PC-9 (cell line): Measurements from ENCODE around the gene RAB31. TPM values are rescaled to one million over a fixed set of nuclear protein-coding genes. Genes with fewer than 3 reads are reported as not detected.

Experiments
- BruUV-seq: library from RNA; stranded (reverse); fragments of 400-500 nt; replicated peaks from 2 replicates; lab custom pipeline; 2021; lab: Mats Ljungman, UMichigan
- CTCF ChIA-PET: fragments of 300-600 bp; sonication (Branson Sonifier 250); formaldehyde crosslinking; loops from one replicate; lab custom pipeline; 2022; ENCODE audit warnings: antibody characterized with exemption; lab: Charles Lee
- POLR2A ChIA-PET: fragments of 300-600 bp; sonication (Branson Sonifier 250); formaldehyde crosslinking; loops from one replicate; lab custom pipeline; 2022; ENCODE audit warnings: antibody characterized with exemption; ENCODE audit not compliant: unreplicated experiment; lab: Charles Lee
- DNase-seq, 2 experiments: peaks; one replicate each; pipeline versions ENCODE4 v3.0.0 to v3.0.0-alpha.2; 2015 to 2022; ENCODE audit warnings: mixed read lengths in 1 of 2
- H2AFZ ChIP-seq: fragments of 200-600 bp; sonication (generic); 2 replicates; pipeline ENCODE4 v1.8.1; 2017; ENCODE audit warnings: antibody characterized with exemption
- H3F3A ChIP-seq: fragments of 200-600 bp; sonication (generic); 2 replicates; pipeline ENCODE4 v1.8.1; 2017; ENCODE audit warnings: antibody characterized with exemption, mild to moderate bottlenecking, low read depth; ENCODE audit not compliant: insufficient read depth
- H3K27ac ChIP-seq: fragments of 200-600 bp; sonication (generic); 2 replicates; pipeline ENCODE4 v1.6.1; 2016; ENCODE audit warnings: mixed run types
- H3K27me3 ChIP-seq: fragments of 200-600 bp; sonication (generic); 2 replicates; pipeline ENCODE4 v1.6.1; 2016; ENCODE audit warnings: low read depth, mixed run types; ENCODE audit not compliant: insufficient read depth
- H3K36me3 ChIP-seq: fragments of 200-600 bp; sonication (generic); 2 replicates; pipeline ENCODE4 v1.6.1; 2016; ENCODE audit warnings: low read depth, mixed run types
- H3K4me1 ChIP-seq: fragments of 200-600 bp; sonication (generic); replicated peaks from 2 replicates; pipeline ENCODE4 v1.6.1; 2016; ENCODE audit warnings: mixed run types; ENCODE audit not compliant: insufficient read depth
- H3K4me2 ChIP-seq: fragments of 200-600 bp; sonication (generic); 2 replicates; pipeline ENCODE4 v1.6.1; 2017; ENCODE audit warnings: mixed run types
- H3K4me3 ChIP-seq: fragments of 200-600 bp; sonication (generic); 2 replicates; pipeline ENCODE4 v1.6.1; 2016; ENCODE audit warnings: mixed run types
- H3K79me2 ChIP-seq: fragments of 200-600 bp; sonication (generic); 2 replicates; pipeline ENCODE4 v1.6.1; 2017; ENCODE audit warnings: low read depth, mixed run types
- H3K9me2 ChIP-seq: fragments of 200-600 bp; sonication (generic); 2 replicates; pipeline ENCODE4 v1.8.1; 2017; ENCODE audit warnings: mild to moderate bottlenecking; ENCODE audit not compliant: insufficient read depth
- H3K9me3 ChIP-seq: fragments of 200-600 bp; sonication (generic); 2 replicates; pipeline ENCODE4 v1.8.1; 2016; ENCODE audit warnings: low read depth; ENCODE audit not compliant: insufficient read depth
- H4K20me1 ChIP-seq: fragments of 200-600 bp; sonication (generic); 2 replicates; pipeline ENCODE4 v1.8.1; 2017; ENCODE audit not compliant: insufficient read depth
- CTCF ChIP-seq: fragments of 200-600 bp; sonication (generic); conservative IDR thresholded peaks from 2 replicates; pipeline ENCODE4 v1.6.1; 2017; ENCODE audit warnings: mixed run types, antibody characterized with exemption, mild to moderate bottlenecking, moderate library complexity
- EZH2 ChIP-seq: fragments of 200-600 bp; sonication (generic); IDR thresholded peaks from 2 replicates; pipeline ENCODE4 v1.8.0; 2017; ENCODE audit warnings: antibody characterized with exemption, low read depth
- intact Hi-C: fragments of 100-400 bp; cut with micrococcal nuclease; formaldehyde crosslinking; loops from one replicate; pipeline ENCODE4 v1.10.0; 2022; ENCODE audit not compliant: unreplicated experiment
- total RNA-seq: library from RNA; stranded (reverse); gene quantifications from 2 replicates; pipeline ENCODE4 v1.2.3, GENCODE V29; 2021

RAB31 gene
- total RNA-seq, 1 experiment from 2014 or later: 51.0 TPM

- H4K20me1 ChIP-seq: no peaks in the 10 kb centered on the region
- intact Hi-C loops: no loop called here
- BruUV-seq: no TSS peak
- DNase-seq: no peak
- peaks cover 59% of the 10 kb centered on the region for H3K4me1 ChIP-seq
- ChIA-PET CTCF (no interaction called here), POLR2A (no interaction called here)
- H3K36me3 ChIP-seq: no peaks in the 10 kb centered on the region
- H3K4me3 ChIP-seq: no peak overlapping the region
- H3K9me3 ChIP-seq: no peaks in the 10 kb centered on the region
- H3K79me2 ChIP-seq: no peaks in the 10 kb centered on the region
- no peaks in the 10 kb centered on the region for H3K27me3 ChIP-seq
- no peak overlapping the region for H3K4me2 ChIP-seq
- H2AFZ ChIP-seq: no peak overlapping the region
- TF ChIP-seq CTCF (no peak), EZH2 (no peak)
- no peak overlapping the region for H3K27ac ChIP-seq
- no peaks in the 10 kb centered on the region for H3K9me2 ChIP-seq
- peaks cover 53% of the 10 kb centered on the region for H3F3A ChIP-seq
Measured at GRCh38 chr18:9872823-9873222, 164.7 kb downstream of the RAB31 start.

GRCh38 chr18:9874728-9875127 lies 166.6 kb downstream of the RAB31 start:
- no peak overlapping the region for H3K4me2 ChIP-seq
- no peaks in the 10 kb centered on the region for H3K79me2 ChIP-seq
- BruUV-seq: no TSS peak
- no peaks in the 10 kb centered on the region for H3K27me3 ChIP-seq
- no peak for DNase-seq
- ChIA-PET CTCF (no interaction called here), POLR2A (no interaction called here)
- H3K4me1 ChIP-seq: peaks cover 51% of the 10 kb centered on the region
- H3F3A ChIP-seq: peaks cover 41% of the 10 kb centered on the region
- no peaks in the 10 kb centered on the region for H3K9me3 ChIP-seq
- no peak overlapping the region for H3K4me3 ChIP-seq
- H3K36me3 ChIP-seq: no peaks in the 10 kb centered on the region
- intact Hi-C loops: no loop called here
- H2AFZ ChIP-seq: no peak overlapping the region
- TF ChIP-seq CTCF (no peak), EZH2 (no peak)
- H3K27ac ChIP-seq: no peak overlapping the region
- no peaks in the 10 kb centered on the region for H3K9me2 ChIP-seq
- no peaks in the 10 kb centered on the region for H4K20me1 ChIP-seq

GRCh38 chr18:9876212-9876866 lies 168.2 kb downstream of the RAB31 start:
- intact Hi-C loops: loop anchor here (1.0 to 2.0 kb wide), 2 partner anchors 52 to 97 kb away; no protein-coding TSS in a partner anchor
- TSS peak; percentile 96 for BruUV-seq
- ChIA-PET POLR2A (interaction anchor here (0.7 to 1.4 kb wide), 3 partner anchors 22 to 133 kb away, joined by 3 to 33 read pairs (median 10); no protein-coding TSS in a partner anchor), CTCF (no interaction called here)
- Histone ChIP-seq H3K4me2 (peak overlapping the region; percentile 76), H4K20me1 (no peaks in the 10 kb centered on the region), H3K4me3 (peak overlapping the region; percentile 52; the same call in 1 of the 2 replicates), H3K27ac (peak overlapping the region; percentile 97), H3K9me3 (no peaks in the 10 kb centered on the region), H3K27me3 (no peaks in the 10 kb centered on the region), H2AFZ (peak overlapping the region; percentile 9; the same call in 1 of the 2 replicates), H3K79me2 (no peaks in the 10 kb centered on the region), H3K9me2 (no peaks in the 10 kb centered on the region), H3K4me1 (peaks cover 36% of the 10 kb centered on the region), H3F3A (peaks cover 30% of the 10 kb centered on the region), H3K36me3 (no peaks in the 10 kb centered on the region)
- no peak for DNase-seq
- TF ChIP-seq CTCF: no peak
- TF ChIP-seq EZH2: no peak
